Smooth muscle cell (in vitro differentiated cells): ENCODE results near the gene WRNIP1. TPM values are rescaled to one million over a fixed set of nuclear protein-coding genes. Genes with fewer than 3 reads are reported as not detected.

Experiments
- DNase-seq: peaks from one replicate; lab custom pipeline; 2025; ENCODE audit not compliant: unreplicated experiment; lab: John Stamatoyannopoulos, UW
- H2AFZ ChIP-seq: fragments of 200-600 bp; sonication (generic); 2 replicates; pipeline ENCODE4 v1.6.0; 2016; ENCODE audit warnings: antibody characterized with exemption, low read depth, mild to moderate bottlenecking
- H3F3A ChIP-seq: fragments of 200-600 bp; sonication (generic); 2 replicates; pipeline ENCODE4 v1.6.0; 2017; ENCODE audit warnings: antibody characterized with exemption, low read depth
- H3K27ac ChIP-seq: fragments of 200-600 bp; sonication (generic); 2 replicates; pipeline ENCODE4 v1.5.1; 2016; ENCODE audit warnings: low read depth, mild to moderate bottlenecking
- H3K27me3 ChIP-seq: fragments of 200-600 bp; sonication (generic); 2 replicates; pipeline ENCODE4 v1.6.1; 2016; ENCODE audit warnings: low read depth, mild to moderate bottlenecking
- H3K36me3 ChIP-seq: fragments of 200-600 bp; sonication (generic); 2 replicates; pipeline ENCODE4 v1.5.1; 2016; ENCODE audit warnings: low read depth
- H3K4me1 ChIP-seq: fragments of 200-600 bp; sonication (generic); 2 replicates; pipeline ENCODE4 v1.5.1; 2016; ENCODE audit warnings: low read depth
- H3K4me2 ChIP-seq: fragments of 200-600 bp; sonication (generic); 2 replicates; pipeline ENCODE4 v1.6.0; 2016; ENCODE audit warnings: mild to moderate bottlenecking
- H3K4me3 ChIP-seq: fragments of 200-600 bp; sonication (generic); 2 replicates; pipeline ENCODE4 v1.5.1; 2016; ENCODE audit warnings: mild to moderate bottlenecking
- H3K79me2 ChIP-seq: fragments of 200-600 bp; sonication (generic); 2 replicates; pipeline ENCODE4 v1.6.0; 2016; ENCODE audit warnings: low read depth, mild to moderate bottlenecking
- H3K9ac ChIP-seq: fragments of 200-600 bp; sonication (generic); 2 replicates; pipeline ENCODE4 v1.6.0; 2016; ENCODE audit warnings: low read depth
- H3K9me3 ChIP-seq: fragments of 200-600 bp; sonication (generic); replicated peaks from 2 replicates; pipeline ENCODE4 v1.5.1; 2016; ENCODE audit warnings: low read depth
- H4K20me1 ChIP-seq: fragments of 200-600 bp; sonication (generic); 2 replicates; pipeline ENCODE4 v1.6.0; 2016; ENCODE audit warnings: low read depth
- WGBS: methylation state at CpG from one replicate; pipeline ENCODE4 v1.1.7; 2016; ENCODE audit warnings: low lambda C conversion rate; 5-methylcytosine and 5-hydroxymethylcytosine counted together
- polyA plus RNA-seq: library from polyadenylated mRNA; unstranded; fragments of >200 nt; fragmentation: Nextera tagmentation; extraction: Ambion mirVana; gene quantifications from 2 replicates; pipeline ENCODE4 v1.2.1, GENCODE V29; 2016
- total RNA-seq: library from RNA; depleted of rRNA; stranded (reverse); fragments of >200 nt; gene quantifications from 2 replicates; pipeline ENCODE4 v1.2.3, GENCODE V29; 2014
- TF ChIP-seq, protein P1 (sequence below): fragments of 200-600 bp; sonication (generic); IDR thresholded peaks from 2 replicates; pipeline ENCODE4 v1.5.1; 2017; ENCODE audit warnings: borderline replicate concordance, mild to moderate bottlenecking, antibody characterized with exemption; ENCODE audit not compliant: insufficient read depth, poor library complexity, severe bottlenecking

Gene WRNIP1
- total and polyA plus RNA-seq, 2 experiments from 2014 or later: 20.0 to 29.6 TPM

- Histone ChIP-seq H3F3A (no peaks in the 10 kb centered on the region), H4K20me1 (peaks cover 76% of the 10 kb centered on the region), H3K36me3 (peaks cover 3% of the 10 kb centered on the region), H2AFZ (no peak overlapping the region), H3K27ac (no peak overlapping the region), H3K27me3 (no peaks in the 10 kb centered on the region), H3K4me1 (peaks cover 33% of the 10 kb centered on the region), H3K79me2 (peaks cover 78% of the 10 kb centered on the region), H3K4me2 (peak overlapping the region; percentile 89), H3K9ac (no peak overlapping the region), H3K9me3 (no peaks in the 10 kb centered on the region), H3K4me3 (no peak overlapping the region)
- 73% methylated on average over 6 of the region's 6 CpGs for WGBS
- TF ChIP-seq, protein P1, sequence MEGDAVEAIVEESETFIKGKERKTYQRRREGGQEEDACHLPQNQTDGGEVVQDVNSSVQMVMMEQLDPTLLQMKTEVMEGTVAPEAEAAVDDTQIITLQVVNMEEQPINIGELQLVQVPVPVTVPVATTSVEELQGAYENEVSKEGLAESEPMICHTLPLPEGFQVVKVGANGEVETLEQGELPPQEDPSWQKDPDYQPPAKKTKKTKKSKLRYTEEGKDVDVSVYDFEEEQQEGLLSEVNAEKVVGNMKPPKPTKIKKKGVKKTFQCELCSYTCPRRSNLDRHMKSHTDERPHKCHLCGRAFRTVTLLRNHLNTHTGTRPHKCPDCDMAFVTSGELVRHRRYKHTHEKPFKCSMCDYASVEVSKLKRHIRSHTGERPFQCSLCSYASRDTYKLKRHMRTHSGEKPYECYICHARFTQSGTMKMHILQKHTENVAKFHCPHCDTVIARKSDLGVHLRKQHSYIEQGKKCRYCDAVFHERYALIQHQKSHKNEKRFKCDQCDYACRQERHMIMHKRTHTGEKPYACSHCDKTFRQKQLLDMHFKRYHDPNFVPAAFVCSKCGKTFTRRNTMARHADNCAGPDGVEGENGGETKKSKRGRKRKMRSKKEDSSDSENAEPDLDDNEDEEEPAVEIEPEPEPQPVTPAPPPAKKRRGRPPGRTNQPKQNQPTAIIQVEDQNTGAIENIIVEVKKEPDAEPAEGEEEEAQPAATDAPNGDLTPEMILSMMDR: no peak
- no peak for DNase-seq
Measured at GRCh38 chr6:2768696-2769095, 3.5 kb downstream of the WRNIP1 start.

DNA sequence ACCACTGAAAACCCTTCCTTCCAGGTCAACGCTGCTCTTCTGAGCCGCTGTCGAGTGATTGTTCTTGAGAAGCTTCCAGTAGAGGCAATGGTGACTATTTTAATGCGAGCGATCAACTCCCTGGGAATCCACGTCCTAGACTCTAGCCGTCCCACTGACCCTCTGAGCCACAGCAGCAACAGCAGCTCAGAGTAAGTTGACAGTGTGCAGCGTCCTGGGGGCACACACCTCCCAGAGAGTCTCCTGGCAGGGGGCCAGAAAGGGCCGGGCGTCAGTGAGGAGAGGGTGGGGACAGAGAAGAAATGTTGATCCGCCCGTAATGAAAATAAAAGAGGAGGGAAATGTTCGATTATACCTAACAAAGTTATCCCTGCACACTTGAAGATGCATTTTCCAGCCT is 5.0 kb downstream of the WRNIP1 start:
- DNase-seq: no peak
- Histone ChIP-seq H3K4me1 (peaks cover 33% of the 10 kb centered on the region), H3K36me3 (peaks cover 3% of the 10 kb centered on the region), H3K9me3 (no peaks in the 10 kb centered on the region), H3K27ac (no peak overlapping the region), H3K27me3 (no peaks in the 10 kb centered on the region), H3K4me3 (no peak overlapping the region), H2AFZ (no peak overlapping the region), H3K9ac (no peak overlapping the region), H3K4me2 (no peak overlapping the region), H4K20me1 (peaks cover 90% of the 10 kb centered on the region), H3F3A (no peaks in the 10 kb centered on the region), H3K79me2 (peaks cover 93% of the 10 kb centered on the region)
- 79% methylated on average over 13 of the region's 13 CpGs for WGBS
- TF ChIP-seq, protein P1: no peak

DNA sequence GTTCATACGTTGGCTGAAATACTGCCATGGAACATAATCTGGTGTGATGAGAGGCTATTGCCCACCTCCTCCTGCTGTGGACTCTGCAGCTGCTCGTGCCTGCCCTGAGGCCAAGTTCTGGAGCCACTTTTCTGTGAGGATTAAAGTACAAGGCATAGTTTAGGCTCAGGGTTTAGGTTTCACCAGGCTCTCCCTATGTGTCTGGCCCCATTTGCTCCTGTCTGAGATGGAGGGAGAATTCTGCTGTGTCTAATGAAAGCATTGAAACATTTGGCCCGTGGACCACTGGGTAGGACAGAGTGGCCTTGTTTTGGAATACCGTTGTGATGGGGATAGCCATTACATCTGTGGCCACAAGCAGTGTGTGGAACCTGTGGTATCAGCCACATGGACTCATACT is 5.9 kb downstream of the WRNIP1 start:
- H3F3A ChIP-seq: no peaks in the 10 kb centered on the region
- H4K20me1 ChIP-seq: peaks cover 99% of the 10 kb centered on the region
- 84% methylated on average over 4 of the region's 4 CpGs for WGBS

GRCh38 chr6:2772840-2773239 is 7.6 kb downstream of the WRNIP1 start:
- WGBS: 96% methylated on average over 3 of the region's 3 CpGs
- H3K79me2 ChIP-seq: peaks cover 100% of the 10 kb centered on the region
- no peaks in the 10 kb centered on the region for H3F3A ChIP-seq
- peaks cover 22% of the 10 kb centered on the region for H3K4me1 ChIP-seq
- H4K20me1 ChIP-seq: peaks cover 99% of the 10 kb centered on the region
- H3K36me3 ChIP-seq: peaks cover 3% of the 10 kb centered on the region
- TF ChIP-seq, protein P1: no peak
- no peaks in the 10 kb centered on the region for H3K27me3 ChIP-seq
- no peak overlapping the region for H3K9ac ChIP-seq
- H3K9me3 ChIP-seq: no peaks in the 10 kb centered on the region
- no peak overlapping the region for H2AFZ ChIP-seq
- H3K27ac ChIP-seq: no peak overlapping the region
- no peak for DNase-seq
- no peak overlapping the region for H3K4me3 ChIP-seq
- no peak overlapping the region for H3K4me2 ChIP-seq

More for the DNA sequence above, 5.9 kb downstream of the WRNIP1 start:
- DNase-seq: no peak
- H3K4me2 ChIP-seq: no peak overlapping the region
- H3K4me1 ChIP-seq: peaks cover 33% of the 10 kb centered on the region
- H2AFZ ChIP-seq: no peak overlapping the region
- H3K27ac ChIP-seq: no peak overlapping the region
- peaks cover 3% of the 10 kb centered on the region for H3K36me3 ChIP-seq
- no peaks in the 10 kb centered on the region for H3K9me3 ChIP-seq
- H3K9ac ChIP-seq: no peak overlapping the region
- TF ChIP-seq, protein P1: no peak
- peaks cover 100% of the 10 kb centered on the region for H3K79me2 ChIP-seq
- no peak overlapping the region for H3K4me3 ChIP-seq
- H3K27me3 ChIP-seq: no peaks in the 10 kb centered on the region
